GM21723 (cell line): ENCODE results near the gene LIAS.

Experiments
- ATAC-seq: cut with Tn5 transposase; IDR thresholded peaks from one replicate; pipeline ENCODE4 v1.9.1; 2021; ENCODE audit warnings: mild to moderate bottlenecking, moderate library complexity; ENCODE audit not compliant: unreplicated experiment

Gene LIAS

DNA sequence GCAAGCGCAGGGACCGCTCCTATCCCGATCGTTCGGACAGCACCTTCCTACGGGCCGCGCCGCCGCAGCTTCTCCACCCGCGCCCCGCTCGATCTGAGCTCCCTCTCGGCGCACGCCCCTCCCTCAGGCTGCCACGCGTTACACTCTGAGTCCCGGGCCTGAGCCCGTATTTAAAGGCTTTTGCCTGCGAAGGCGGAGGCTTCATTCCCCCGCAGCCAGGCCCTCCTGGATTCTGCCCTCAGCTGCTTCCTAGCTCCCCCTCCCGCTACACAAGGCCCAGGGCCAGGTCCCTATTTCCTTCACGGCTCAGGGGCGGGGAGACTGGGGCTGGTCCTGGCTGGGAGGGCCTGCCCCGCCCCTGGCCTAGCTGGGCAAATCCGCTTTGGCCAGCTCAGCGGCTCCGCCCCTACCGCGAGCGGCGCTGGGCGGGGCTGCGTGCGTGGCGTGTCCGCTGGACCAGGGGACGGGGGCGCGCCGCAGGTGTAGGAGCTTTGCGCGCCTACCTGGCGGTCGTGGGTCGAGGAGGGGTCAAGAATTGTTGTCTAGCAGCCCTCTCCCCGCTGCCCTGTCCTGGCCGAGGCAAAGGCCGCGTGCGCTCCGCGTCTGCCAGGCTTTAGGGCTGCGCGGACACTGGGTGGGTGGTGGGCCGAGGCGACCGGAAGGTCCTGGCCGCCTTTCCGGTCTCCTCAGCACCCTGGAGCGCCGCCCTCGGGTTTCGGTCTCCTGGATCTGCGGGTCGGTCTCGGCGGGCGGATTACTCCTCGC, 68.6 kb downstream of the LIAS start, which contains the start of gene UGDH:
UGDH (minus strand) TSS at position 144 of the 765 bp plus-strand sequence. CDS start 5,927 bp downstream, outside the sequence.
- peak; percentile 97 for ATAC-seq

DNA sequence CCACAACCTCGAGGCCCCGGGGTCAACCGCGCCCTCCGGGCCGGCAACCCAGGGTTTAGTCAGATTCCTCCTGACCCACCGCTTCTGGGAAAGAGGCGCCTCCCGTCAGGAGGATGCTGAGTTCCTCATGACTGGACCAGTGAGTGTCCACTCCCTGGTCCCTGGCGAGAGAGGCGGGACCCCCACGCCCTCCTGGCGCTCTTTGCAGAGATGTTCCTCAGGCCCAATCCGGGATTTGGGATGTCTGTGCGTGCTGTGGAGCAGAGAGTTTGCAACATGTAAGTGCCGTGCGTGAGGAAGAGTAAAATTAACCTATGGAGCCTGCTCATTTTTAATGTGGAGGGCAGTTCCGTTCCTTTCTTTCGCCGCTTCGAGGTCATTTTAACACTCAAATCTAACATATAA, 69.2 kb downstream of the LIAS start:
- ATAC-seq, result no peak
